ENCODE measurements around the gene GSAP.

- TF ChIP-seq POLR2AphosphoS5 (IDR thresholded peaks at IDR 0.05; ENCODE audit: low read depth, low read length) (no peak), CTCF (IDR thresholded peaks at IDR 0.05) (no peak), MAX (IDR thresholded peaks at IDR 0.05; ENCODE audit: low read depth) (no peak), RCOR1 (IDR thresholded peaks at IDR 0.05; ENCODE audit: low read length) (no peak), TEAD4 (IDR thresholded peaks at IDR 0.05; ENCODE audit: borderline replicate concordance, insufficient read depth) (no peak), RFX5 (IDR thresholded peaks at IDR 0.05; ENCODE audit: low read length) (no peak), YY1 (IDR thresholded peaks at IDR 0.05; ENCODE audit: low read depth) (no peak), JUND (IDR thresholded peaks at IDR 0.05) (no peak)
These were observed 5.0 kb upstream of the GSAP start for GRCh38 chr7:77420986-77421672.
